HG02981 (cell line): ENCODE data around the gene BEND5.

Experiments used
- ATAC-seq: cut with Tn5 transposase; IDR thresholded peaks from one replicate; pipeline ENCODE4 v1.9.1; 2021; ENCODE audit warnings: mild to moderate bottlenecking, moderate library complexity; ENCODE audit not compliant: unreplicated experiment

BEND5 gene

DNA sequence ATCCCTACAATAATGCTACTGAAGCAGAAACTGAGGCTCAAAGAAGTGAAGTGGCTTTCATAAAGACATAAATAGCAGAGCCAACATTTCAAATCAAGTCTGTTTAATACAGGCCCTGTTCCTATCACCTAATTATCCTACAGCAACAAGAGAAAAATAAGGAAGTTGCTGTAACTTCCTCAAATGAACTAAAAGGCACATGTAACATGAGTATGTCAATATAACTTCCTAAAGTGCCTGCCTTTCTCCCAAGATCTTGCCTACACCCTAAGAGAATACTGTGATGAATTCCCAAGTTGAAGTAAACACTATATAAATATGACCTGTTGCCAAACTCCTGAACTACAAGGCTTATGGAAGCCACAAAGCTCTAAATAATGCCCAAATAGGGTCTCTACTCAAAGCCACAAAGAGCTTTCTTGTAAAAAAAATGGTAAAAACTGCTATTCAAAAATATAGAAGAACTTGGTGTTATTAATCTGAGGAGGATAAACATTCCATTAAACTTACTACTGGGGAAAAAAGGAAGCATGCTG, 8.6 kb downstream of the BEND5 start:
- ATAC-seq: no peak

GRCh38 chr1:48765335-48765734, 11.4 kb downstream of the BEND5 start:
- ATAC-seq: no peak

GRCh38 chr1:48761986-48762385, 14.7 kb downstream of the BEND5 start:
- no peak for ATAC-seq

DNA sequence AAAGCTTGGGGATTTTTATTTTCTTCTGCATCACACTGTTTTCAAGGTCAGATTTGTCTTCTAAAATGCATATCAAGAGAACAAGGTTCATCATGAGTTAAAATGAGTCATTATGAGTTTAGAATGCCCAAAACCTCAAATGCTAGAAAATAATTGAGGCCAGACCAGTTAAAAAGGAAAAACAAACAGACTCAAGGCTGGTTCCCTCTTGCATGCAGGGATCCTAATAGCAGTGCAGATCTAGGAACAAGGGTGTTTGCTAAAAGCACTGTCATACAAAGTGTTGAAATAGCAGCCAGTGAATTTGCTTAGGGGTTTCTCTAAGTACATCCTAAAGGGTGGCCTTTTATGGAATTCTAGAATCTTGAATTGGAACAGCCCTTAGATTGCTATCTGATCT, 15.3 kb downstream of the BEND5 start:
- ATAC-seq: no peak

DNA sequence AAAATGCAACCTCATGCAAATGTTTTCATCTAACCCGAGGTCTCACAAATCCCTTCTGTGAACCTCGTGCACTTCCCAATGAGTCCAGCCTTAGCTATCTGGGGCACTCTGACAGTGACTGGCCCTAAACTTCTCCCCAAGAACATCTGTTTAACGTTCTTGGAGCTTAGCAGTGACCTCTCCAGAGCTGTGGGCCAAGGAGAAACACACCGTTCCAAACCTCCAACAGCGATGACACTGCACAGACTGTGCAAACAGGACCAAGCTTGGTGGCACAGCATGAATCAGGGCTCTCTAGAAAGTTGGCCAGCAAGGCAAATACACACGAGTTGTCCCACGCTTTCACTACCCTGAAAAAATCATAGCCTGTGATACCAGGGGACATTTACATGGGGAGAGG, 15.8 kb downstream of the BEND5 start:
- no peak for ATAC-seq

DNA sequence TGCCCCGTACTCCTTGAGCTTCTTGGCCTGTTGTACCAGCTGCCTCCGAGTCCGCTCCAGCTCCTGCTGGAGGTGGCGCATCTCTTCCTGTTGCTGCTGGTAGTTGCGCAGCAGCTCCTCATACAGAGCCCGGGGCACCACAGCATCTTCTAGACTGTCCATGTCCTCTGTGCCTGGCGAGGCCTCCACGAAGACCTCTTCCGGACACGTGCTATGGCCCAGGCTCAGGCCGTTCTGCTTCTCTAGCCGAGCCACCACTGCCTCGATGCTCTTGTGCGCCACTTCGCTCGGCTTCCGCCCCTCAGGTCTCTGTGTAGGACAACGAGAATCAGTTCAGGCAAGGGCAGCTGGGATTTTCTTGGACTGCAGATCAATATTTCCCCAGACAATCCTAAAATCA, 17.7 kb downstream of the BEND5 start:
- ATAC-seq: no peak

- no peak for ATAC-seq
These were observed 19.3 kb downstream of the BEND5 start for GRCh38 chr1:48757363-48757762.

- ATAC-seq: peak; percentile 53
These were observed 19.9 kb downstream of the BEND5 start for GRCh38 chr1:48756683-48757316.

- no peak for ATAC-seq
These were observed 23.4 kb downstream of the BEND5 start for GRCh38 chr1:48753293-48753692.

- peak; percentile 94 for ATAC-seq
These were observed 26.6 kb downstream of the BEND5 start for GRCh38 chr1:48750109-48750508.

DNA sequence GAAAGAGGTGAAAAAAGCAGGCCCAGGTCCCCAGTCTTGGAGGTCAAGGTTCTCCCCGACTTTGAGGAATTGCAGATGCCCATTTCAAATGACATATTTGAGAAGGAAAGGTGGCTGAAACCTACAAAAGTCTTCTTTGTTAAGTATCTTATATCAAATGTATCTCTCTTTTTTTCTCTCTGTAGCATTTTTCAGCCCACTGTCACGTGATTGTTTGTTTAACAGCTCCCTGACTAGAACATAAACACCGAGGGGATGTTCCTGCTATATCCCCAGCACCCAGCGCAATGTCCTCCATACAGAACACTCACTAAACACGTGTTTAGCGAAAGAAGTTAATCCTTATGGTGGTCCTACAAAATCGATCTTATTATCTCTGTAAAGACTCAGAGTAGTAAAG, 27.6 kb downstream of the BEND5 start:
- no peak for ATAC-seq

GRCh38 chr1:48746906-48747305, 29.8 kb downstream of the BEND5 start:
- ATAC-seq: no peak

DNA sequence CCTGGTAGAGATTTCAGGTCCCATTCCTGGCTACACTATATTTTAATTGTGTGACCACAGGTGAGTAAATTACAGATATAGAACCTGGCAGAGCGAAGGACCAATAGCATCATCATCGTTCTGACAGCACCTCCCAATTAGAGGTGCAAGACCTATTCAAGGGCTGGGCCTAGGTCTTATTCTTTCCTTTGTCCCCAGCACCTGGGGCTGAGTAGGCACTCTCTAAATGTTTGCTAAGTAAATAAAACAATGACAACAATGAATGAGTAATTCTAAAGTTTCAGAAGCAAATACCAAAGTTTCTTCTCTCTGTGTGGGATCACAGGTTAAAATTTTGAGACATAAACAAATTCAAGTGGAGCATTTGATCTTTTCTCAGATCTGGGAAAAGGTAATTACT, 32.7 kb downstream of the BEND5 start:
- no peak for ATAC-seq

DNA sequence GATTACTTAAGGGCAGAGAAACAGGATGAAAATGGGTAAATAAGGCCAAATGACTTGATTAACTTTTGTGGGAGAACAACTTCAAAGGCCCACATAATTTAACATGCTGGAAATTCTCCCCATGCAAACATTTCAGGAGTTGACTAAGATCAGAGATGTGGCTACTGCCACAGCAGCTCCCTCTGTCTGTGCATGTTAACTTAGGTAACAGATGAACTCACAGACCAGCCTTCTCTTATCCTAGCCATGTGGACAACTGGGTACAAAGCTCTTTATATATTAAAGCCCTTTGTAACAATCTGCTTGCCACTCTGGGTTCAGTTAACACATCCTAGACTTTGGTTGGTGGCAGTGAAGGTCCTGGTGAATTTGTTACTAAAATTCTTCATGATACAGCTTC, 33.2 kb downstream of the BEND5 start:
- ATAC-seq: no peak

DNA sequence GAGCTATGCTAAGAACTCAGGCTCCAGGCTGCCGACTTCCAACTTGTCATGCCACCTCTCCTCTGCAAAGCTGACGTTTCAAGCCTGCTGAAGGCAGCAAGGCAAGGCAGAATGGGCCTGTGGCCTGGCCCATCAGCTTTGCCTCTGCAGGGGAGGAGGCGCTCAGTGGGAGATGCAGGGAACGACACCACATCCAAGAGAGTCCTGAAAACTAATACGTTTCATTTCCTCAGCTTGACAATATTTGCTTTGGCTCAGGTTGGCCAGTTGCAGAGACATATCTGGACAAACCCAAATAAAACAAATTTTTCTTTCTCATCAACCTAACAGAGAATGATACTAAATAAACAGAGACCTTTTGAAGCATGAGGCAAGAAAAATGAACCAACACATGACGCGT, 35.3 kb downstream of the BEND5 start:
- no peak for ATAC-seq

GRCh38 chr1:48740621-48741020, 36.1 kb downstream of the BEND5 start:
- no peak for ATAC-seq

DNA sequence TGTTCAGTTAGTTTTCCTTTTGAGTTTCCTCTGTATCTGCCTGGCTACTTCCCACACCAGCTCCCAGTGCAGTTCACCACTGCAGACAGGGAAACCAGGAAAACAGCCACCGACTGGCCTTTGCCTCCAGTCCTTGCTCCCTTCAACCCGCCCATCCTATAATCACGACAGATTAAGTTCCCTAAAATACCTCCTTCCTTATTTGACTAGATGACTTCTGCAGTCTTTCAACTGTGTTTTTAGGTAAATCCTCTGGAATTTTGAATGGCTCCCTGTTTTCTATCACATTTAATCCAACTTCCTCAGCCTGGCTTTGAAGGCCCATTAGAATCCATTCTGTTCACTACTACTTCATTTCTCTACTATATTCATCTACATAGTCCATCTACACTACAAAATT, 37.6 kb downstream of the BEND5 start:
- ATAC-seq: no peak

GRCh38 chr1:48738356-48738755, 38.3 kb downstream of the BEND5 start:
- no peak for ATAC-seq

DNA sequence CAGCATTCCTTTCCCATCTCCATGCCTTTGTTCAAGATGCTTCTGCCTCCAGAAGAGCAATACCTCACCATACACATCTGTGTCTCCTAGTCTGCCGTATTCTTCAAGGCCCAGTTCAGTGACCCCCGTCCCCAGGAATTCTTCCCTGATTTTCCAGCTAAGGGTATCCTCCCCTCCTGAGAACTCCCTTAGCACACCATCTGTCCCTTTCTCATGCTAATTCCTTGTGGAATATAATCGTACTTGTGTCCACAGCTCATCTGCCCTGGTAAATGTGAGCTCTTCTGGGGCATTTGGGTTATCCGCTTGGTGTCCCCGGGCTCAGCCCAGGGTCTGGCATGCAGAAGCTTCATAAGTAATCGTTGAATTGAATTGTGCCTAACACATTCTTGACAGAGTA, 40.9 kb downstream of the BEND5 start:
- ATAC-seq: no peak

- ATAC-seq: peak; percentile 67
These were observed 46.4 kb downstream of the BEND5 start for GRCh38 chr1:48730164-48730910.

DNA sequence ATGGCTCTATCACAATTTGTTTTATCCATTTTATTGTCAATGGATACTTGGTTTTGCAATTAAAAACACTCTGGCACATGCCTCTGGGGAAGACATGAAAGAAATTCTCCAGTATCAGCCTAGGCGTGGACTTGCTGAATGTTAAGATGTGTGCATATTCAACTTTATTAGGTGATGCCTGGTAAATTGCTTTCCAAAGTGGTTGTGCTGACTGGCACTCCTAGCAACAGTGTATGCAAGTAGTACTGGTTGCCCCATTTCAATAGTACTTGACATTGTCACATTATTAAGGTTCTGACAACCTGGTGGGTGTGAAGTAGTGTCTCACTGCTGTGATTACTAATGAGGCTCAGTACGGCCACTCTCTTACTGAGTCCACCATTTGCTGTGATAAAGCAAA, 48.1 kb downstream of the BEND5 start:
- no peak for ATAC-seq

DNA sequence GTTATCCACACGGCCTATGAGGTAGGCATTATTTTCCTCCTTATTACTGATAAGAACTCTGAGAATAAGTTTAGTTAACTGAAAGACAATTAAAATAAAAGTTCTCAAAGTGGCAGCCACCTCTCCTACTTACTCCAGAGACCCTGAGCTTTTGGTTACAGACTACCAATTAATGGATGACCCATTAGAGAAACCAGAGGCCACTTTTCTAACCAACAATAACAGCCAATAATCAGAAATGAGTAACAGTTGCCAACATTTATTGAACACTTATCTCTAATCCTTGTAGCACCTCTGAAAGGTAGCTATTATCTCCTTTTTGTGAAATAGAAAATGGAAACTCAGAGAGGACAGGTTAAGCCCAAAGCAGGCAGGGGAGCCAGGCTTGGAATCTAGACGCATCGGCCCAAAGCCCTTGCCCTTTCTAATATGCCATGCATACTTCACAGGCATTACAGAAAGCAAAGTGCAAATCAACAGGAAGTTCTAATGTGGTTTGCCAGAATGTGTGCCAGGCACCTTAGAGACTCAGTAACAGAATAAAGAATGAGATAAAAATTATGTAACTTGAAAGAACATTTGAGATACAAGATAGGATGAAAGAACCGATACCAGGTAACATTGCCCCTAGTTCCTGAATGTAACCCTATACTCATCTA, 50.0 kb downstream of the BEND5 start:
- peak; percentile 44 for ATAC-seq
